ENCODE data around the gene NAV3.

Gene NAV3

DNA sequence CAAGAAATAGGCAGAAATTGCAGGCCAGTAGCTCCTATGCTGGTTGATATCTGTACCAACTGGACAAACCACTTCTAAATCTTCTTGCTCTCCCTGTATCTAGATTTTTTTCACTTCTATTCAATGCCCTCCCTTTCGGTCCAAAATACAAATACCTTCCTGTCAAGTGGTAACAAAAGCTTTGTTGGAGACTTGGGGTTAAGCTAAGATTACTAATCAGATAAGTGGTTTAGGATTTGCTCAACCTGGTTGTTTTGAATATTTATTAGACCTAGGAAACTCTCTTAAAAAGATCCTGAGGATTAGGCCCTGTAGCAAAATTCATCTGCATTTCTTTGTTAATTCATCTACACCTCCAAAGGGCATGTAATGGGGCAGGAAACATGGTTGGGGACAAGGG is 410.1 kb downstream of the NAV3 start:
- no peaks in the 10 kb centered on the region for H4K20me1 ChIP-seq (ENCODE audit: insufficient read depth, low read length, poor library complexity, severe bottlenecking)
- no peak overlapping the region for H3K4me3 ChIP-seq (ENCODE audit: low read length, poor library complexity, severe bottlenecking)
- no peak overlapping the region for H3K9ac ChIP-seq (ENCODE audit: low read depth, low read length, poor library complexity, severe bottlenecking)
- H3K9me3 ChIP-seq (ENCODE audit: insufficient read depth, low read depth, low read length) = no peaks in the 10 kb centered on the region
- no peaks in the 10 kb centered on the region for H3K4me1 ChIP-seq (ENCODE audit: insufficient read depth, low read length, poor library complexity, severe bottlenecking)
- no peaks in the 10 kb centered on the region for H3K36me3 ChIP-seq (ENCODE audit: insufficient read depth, low read length)
- no peaks in the 10 kb centered on the region for H3K27me3 ChIP-seq (ENCODE audit: insufficient read depth, low read length, poor library complexity, severe bottlenecking)
- TF ChIP-seq EZH2phosphoT487 (IDR thresholded peaks at IDR 0.05; ENCODE audit: borderline replicate concordance) = no peak
- TF ChIP-seq, protein P1, sequence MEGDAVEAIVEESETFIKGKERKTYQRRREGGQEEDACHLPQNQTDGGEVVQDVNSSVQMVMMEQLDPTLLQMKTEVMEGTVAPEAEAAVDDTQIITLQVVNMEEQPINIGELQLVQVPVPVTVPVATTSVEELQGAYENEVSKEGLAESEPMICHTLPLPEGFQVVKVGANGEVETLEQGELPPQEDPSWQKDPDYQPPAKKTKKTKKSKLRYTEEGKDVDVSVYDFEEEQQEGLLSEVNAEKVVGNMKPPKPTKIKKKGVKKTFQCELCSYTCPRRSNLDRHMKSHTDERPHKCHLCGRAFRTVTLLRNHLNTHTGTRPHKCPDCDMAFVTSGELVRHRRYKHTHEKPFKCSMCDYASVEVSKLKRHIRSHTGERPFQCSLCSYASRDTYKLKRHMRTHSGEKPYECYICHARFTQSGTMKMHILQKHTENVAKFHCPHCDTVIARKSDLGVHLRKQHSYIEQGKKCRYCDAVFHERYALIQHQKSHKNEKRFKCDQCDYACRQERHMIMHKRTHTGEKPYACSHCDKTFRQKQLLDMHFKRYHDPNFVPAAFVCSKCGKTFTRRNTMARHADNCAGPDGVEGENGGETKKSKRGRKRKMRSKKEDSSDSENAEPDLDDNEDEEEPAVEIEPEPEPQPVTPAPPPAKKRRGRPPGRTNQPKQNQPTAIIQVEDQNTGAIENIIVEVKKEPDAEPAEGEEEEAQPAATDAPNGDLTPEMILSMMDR (conservative IDR thresholded peaks at IDR 0.05; ENCODE audit: low read length) = no peak
- H3K9me2 ChIP-seq (replicated peaks; ENCODE audit: low read depth, low read length) = no peaks in the 10 kb centered on the region
- no peak overlapping the region for H3K4me2 ChIP-seq (ENCODE audit: low read depth, low read length, poor library complexity, severe bottlenecking)
- no peaks in the 10 kb centered on the region for H3F3A ChIP-seq (ENCODE audit: low read depth)
- no peaks in the 10 kb centered on the region for H3K79me2 ChIP-seq (ENCODE audit: insufficient read depth, low read length)
- H2AFZ ChIP-seq (ENCODE audit: low read length) = no peak overlapping the region

DNA sequence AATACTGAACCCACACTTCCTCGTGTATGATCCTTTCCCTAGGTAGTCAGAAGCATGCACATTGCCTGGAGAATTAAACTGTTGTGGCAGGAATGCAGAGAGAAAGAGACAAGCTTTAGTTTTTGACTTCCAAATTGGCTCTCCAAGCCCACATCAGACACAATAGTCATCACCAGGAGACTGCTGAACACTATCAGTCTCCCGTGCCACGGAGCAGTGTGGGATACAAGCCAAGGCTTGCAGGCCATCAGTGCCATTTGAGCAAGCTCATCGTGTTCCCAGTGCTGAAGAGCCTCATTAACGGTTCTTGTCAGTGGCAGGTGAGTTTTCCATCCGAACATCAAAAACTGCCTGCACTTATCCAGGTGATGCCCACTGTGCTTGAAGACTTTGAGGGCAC is 410.8 kb downstream of the NAV3 start:
- no peaks in the 10 kb centered on the region for H3K27me3 ChIP-seq (ENCODE audit: insufficient read depth, low read length, poor library complexity, severe bottlenecking)
- no peak overlapping the region for H3K4me3 ChIP-seq (ENCODE audit: low read length, poor library complexity, severe bottlenecking)
- TF ChIP-seq, protein P1 (conservative IDR thresholded peaks at IDR 0.05; ENCODE audit: low read length) = no peak
- no peak for TF ChIP-seq EZH2phosphoT487 (IDR thresholded peaks at IDR 0.05; ENCODE audit: borderline replicate concordance)
- no peaks in the 10 kb centered on the region for H3K79me2 ChIP-seq (ENCODE audit: insufficient read depth, low read length)
- no peak overlapping the region for H3K9ac ChIP-seq (ENCODE audit: low read depth, low read length, poor library complexity, severe bottlenecking)
- no peaks in the 10 kb centered on the region for H4K20me1 ChIP-seq (ENCODE audit: insufficient read depth, low read length, poor library complexity, severe bottlenecking)
- no peaks in the 10 kb centered on the region for H3K4me1 ChIP-seq (ENCODE audit: insufficient read depth, low read length, poor library complexity, severe bottlenecking)
- no peaks in the 10 kb centered on the region for H3F3A ChIP-seq (ENCODE audit: low read depth)
- no peaks in the 10 kb centered on the region for H3K36me3 ChIP-seq (ENCODE audit: insufficient read depth, low read length)
- H3K9me3 ChIP-seq (ENCODE audit: insufficient read depth, low read depth, low read length) = no peaks in the 10 kb centered on the region
- H2AFZ ChIP-seq (ENCODE audit: low read length) = no peak overlapping the region
- H3K9me2 ChIP-seq (replicated peaks; ENCODE audit: low read depth, low read length) = no peaks in the 10 kb centered on the region
- H3K4me2 ChIP-seq (ENCODE audit: low read depth, low read length, poor library complexity, severe bottlenecking) = no peak overlapping the region

DNA sequence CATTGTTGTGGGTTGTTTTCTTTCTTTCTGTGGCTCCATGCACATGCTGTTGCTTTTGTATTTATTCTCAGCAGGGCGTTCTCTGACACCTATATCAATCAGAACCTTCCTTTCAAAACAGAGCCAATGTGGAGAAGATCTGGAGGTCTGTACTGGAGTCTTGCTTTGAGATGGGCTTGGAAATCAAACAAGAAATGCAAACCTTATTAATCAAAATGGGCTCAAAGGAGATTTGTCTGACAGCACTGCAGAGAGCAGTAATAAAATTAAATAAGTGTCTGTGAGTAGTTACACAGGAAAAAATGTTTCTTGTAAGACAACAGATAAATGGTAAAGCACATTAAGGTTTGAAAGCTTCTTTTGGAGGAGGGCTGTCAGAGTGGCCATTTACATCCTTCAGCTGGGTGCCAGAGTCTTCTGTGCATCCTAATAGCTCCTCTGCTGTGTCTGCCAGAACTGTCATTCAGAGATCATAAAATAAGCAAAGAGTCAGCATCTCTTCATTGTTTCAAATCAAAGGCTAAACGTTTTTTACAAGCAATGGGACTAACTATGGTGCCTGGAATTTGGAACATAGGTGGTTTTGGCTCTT is 414.3 kb downstream of the NAV3 start:
- H3K27me3 ChIP-seq (ENCODE audit: insufficient read depth, low read length, poor library complexity, severe bottlenecking) = no peaks in the 10 kb centered on the region
- no peak overlapping the region for H3K4me3 ChIP-seq (ENCODE audit: low read length, poor library complexity, severe bottlenecking)
- H3K4me1 ChIP-seq (ENCODE audit: insufficient read depth, low read length, poor library complexity, severe bottlenecking) = no peaks in the 10 kb centered on the region
- no peak overlapping the region for H2AFZ ChIP-seq (ENCODE audit: low read length)
- no peaks in the 10 kb centered on the region for H3K9me2 ChIP-seq (replicated peaks; ENCODE audit: low read depth, low read length)
- H4K20me1 ChIP-seq (ENCODE audit: insufficient read depth, low read length, poor library complexity, severe bottlenecking) = no peaks in the 10 kb centered on the region
- H3K9me3 ChIP-seq (ENCODE audit: insufficient read depth, low read depth, low read length) = no peaks in the 10 kb centered on the region
- H3K36me3 ChIP-seq (ENCODE audit: insufficient read depth, low read length) = no peaks in the 10 kb centered on the region
- no peaks in the 10 kb centered on the region for H3F3A ChIP-seq (ENCODE audit: low read depth)
- no peak overlapping the region for H3K9ac ChIP-seq (ENCODE audit: low read depth, low read length, poor library complexity, severe bottlenecking)
- H3K79me2 ChIP-seq (ENCODE audit: insufficient read depth, low read length) = no peaks in the 10 kb centered on the region
- H3K4me2 ChIP-seq (ENCODE audit: low read depth, low read length, poor library complexity, severe bottlenecking) = no peak overlapping the region
- no peak for TF ChIP-seq EZH2phosphoT487 (IDR thresholded peaks at IDR 0.05; ENCODE audit: borderline replicate concordance)
- TF ChIP-seq, protein P1 (conservative IDR thresholded peaks at IDR 0.05; ENCODE audit: low read length) = no peak
